ENCODE measurements around the gene AP5Z1.

- TF ChIP-seq, protein P1, sequence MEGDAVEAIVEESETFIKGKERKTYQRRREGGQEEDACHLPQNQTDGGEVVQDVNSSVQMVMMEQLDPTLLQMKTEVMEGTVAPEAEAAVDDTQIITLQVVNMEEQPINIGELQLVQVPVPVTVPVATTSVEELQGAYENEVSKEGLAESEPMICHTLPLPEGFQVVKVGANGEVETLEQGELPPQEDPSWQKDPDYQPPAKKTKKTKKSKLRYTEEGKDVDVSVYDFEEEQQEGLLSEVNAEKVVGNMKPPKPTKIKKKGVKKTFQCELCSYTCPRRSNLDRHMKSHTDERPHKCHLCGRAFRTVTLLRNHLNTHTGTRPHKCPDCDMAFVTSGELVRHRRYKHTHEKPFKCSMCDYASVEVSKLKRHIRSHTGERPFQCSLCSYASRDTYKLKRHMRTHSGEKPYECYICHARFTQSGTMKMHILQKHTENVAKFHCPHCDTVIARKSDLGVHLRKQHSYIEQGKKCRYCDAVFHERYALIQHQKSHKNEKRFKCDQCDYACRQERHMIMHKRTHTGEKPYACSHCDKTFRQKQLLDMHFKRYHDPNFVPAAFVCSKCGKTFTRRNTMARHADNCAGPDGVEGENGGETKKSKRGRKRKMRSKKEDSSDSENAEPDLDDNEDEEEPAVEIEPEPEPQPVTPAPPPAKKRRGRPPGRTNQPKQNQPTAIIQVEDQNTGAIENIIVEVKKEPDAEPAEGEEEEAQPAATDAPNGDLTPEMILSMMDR (IDR thresholded peaks at IDR 0.05) = no peak
- no peak for TF ChIP-seq EP300 (IDR thresholded peaks at IDR 0.05; ENCODE audit: low read depth)
- no peak for TF ChIP-seq POLR2A (IDR thresholded peaks at IDR 0.05)
Measured at GRCh38 chr7:4837803-4838625, 62.6 kb downstream of the AP5Z1 start.

Data from transverse colon (tissue), 3 donors.